ENCODE data around the gene ENDOV. TPM values are rescaled to one million over a fixed set of nuclear protein-coding genes. Genes with fewer than 3 reads are reported as not detected.
A peak's percentile ranks its signal among the peaks of the same experiment; 100 is the strongest.

The ENDOV gene
- total and polyA plus RNA-seq, 2 of the 13 experiments (the other 11 are each of a cell fraction or from before 2014, with no cell fraction given) = 15.1 to 17.1 TPM

- no peak for TF ChIP-seq ZNF496 (CRISPR knock-in tag; IDR thresholded peaks at IDR 0.05; ENCODE audit: insufficient replicate concordance)
- TF ChIP-seq ZNF790 (CRISPR knock-in tag; IDR thresholded peaks at IDR 0.05; ENCODE audit: borderline replicate concordance) = peak; percentile 80; the same call in 1 of the 2 replicates
- peak; percentile 71; the same call in 1 of the 2 replicates for TF ChIP-seq MAF1 (CRISPR knock-in tag; IDR thresholded peaks at IDR 0.05; ENCODE audit: borderline replicate concordance)
- TF ChIP-seq IRX3 (CRISPR knock-in tag; IDR thresholded peaks at IDR 0.05; ENCODE audit: borderline replicate concordance, low read depth) = peak; percentile 39; the same call in 1 of the 2 replicates
- peak; percentile 86; the same call in 1 of the 2 replicates for TF ChIP-seq ZNF558 (CRISPR knock-in tag; IDR thresholded peaks at IDR 0.05; ENCODE audit: borderline replicate concordance)
- TF ChIP-seq ZBTB10 (CRISPR knock-in tag; IDR thresholded peaks at IDR 0.05; ENCODE audit: borderline replicate concordance) = peak; percentile 72; the same call in 1 of the 2 replicates
- TF ChIP-seq ZNF619 (CRISPR knock-in tag; IDR thresholded peaks at IDR 0.05) = no peak
- no peak for TF ChIP-seq ZSCAN30 (CRISPR knock-in tag; IDR thresholded peaks at IDR 0.05)
- TF ChIP-seq AHR (CRISPR knock-in tag; IDR thresholded peaks at IDR 0.05) = peak; percentile 97
- 0 out of 2 replicates have a peak, but pooled peaks have one; percentile 46 for TF ChIP-seq ZNF740 (CRISPR knock-in tag; IDR thresholded peaks at IDR 0.05)
- TF ChIP-seq ZSCAN21 (CRISPR knock-in tag; IDR thresholded peaks at IDR 0.05; ENCODE audit: borderline replicate concordance) = peak; percentile 93; the same call in 1 of the 2 replicates
- peak; percentile 86; the same call in 1 of the 2 replicates for TF ChIP-seq ZNF430 (CRISPR knock-in tag; IDR thresholded peaks at IDR 0.05)
- peak; percentile 70 for TF ChIP-seq FOSL2 (CRISPR knock-in tag; IDR thresholded peaks at IDR 0.05)
- peak; percentile 59; the same call in 1 of the 2 replicates for TF ChIP-seq ZNF264 (CRISPR knock-in tag; IDR thresholded peaks at IDR 0.05)
- TF ChIP-seq SNAPC5 (CRISPR knock-in tag; IDR thresholded peaks at IDR 0.05; ENCODE audit: borderline replicate concordance) = peak; percentile 46; the same call in 1 of the 2 replicates
- peak; percentile 94; the same call in 1 of the 2 replicates for TF ChIP-seq ISX (CRISPR knock-in tag; conservative IDR thresholded peaks at IDR 0.05)
- TF ChIP-seq ARNT (IDR thresholded peaks at IDR 0.05) = no peak
- no peak for TF ChIP-seq TOPORS (CRISPR knock-in tag; IDR thresholded peaks at IDR 0.05)
- TF ChIP-seq RERE (CRISPR knock-in tag; IDR thresholded peaks at IDR 0.05; ENCODE audit: low read depth) = peak; percentile 31; the same call in 1 of the 2 replicates
- peak; percentile 87 for TF ChIP-seq ELF3 (CRISPR knock-in tag; IDR thresholded peaks at IDR 0.05)
Measured at GRCh38 chr17:80441133-80441578, 26.2 kb downstream of the ENDOV start (continued).
